Amniotic stem cell (primary cell): ENCODE measurements around the gene KCNAB2.

Experiments
- DNase-seq: peaks from one replicate; lab custom pipeline; 2025; lab: John Stamatoyannopoulos, UW

KCNAB2 gene

DNA sequence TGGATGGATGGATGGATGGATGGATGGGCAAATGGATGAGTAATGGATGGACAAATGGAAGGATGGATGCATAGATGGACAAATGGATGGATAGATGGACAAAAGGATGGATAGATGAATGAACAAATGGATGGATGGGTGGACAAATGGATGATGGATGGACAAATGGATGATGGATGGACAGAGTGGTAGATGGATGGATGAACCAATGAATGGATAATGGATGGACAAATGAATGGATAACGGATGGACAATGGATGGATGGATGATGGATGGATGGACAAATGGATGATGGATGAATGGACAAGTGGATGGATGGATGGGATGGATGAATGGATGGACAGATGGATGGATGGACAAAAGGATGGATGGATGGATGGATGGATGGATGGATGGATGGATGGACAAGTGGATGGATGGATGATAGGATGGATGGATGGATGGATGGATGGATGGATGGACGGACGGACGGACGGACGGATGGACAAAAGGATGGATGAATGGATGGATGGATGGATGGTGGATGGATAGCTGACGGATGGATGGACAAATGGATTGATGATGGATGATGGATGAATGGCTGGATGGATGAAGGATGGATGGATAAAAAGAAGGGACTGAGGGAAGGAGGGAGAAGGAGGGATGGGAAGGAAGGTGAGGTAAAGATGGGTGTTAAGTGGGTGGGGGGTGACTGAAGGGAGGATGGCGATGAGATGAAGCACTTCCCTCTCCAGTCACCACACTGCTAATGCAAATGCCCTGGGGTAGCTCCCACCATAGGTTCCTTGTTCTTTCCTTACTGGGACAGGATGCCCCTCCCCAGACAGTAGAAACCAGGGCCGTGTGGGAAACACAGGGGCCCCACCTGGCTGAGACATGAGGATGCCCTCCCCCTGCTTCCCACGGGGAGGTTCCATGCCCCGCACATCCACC, 104.6 kb downstream of the KCNAB2 start:
- DNase-seq, result no peak
